Thyroid gland (tissue), 4 donors: Measurements from ENCODE around the gene MAP7D1.

ENCODE experiments used
- POLR2A ChIP-seq, 2 donors: fragments of 450-650 bp; IDR thresholded peaks; one replicate each; pipeline ENCODE4 v1.6.1; 2017; ENCODE audit warnings: antibody characterized with exemption in 2 of 2, mild to moderate bottlenecking in 2 of 2, moderate library complexity in 1 of 2
- TF ChIP-seq, protein P1 (sequence below), 6 experiments: fragments of 200-600 bp in 3 of 6; fragments of 450-650 bp in 3 of 6; sonication (generic) in 3 of 6; IDR thresholded peaks; one replicate each; pipeline ENCODE4 v1.5.1; 2016 to 2019; ENCODE audit warnings: antibody characterized with exemption in 6 of 6, mild to moderate bottlenecking in 2 of 6, inconsistent platforms in 1 of 6, moderate library complexity in 1 of 6

GRCh38 chr1:36198641-36199040 lies 42.7 kb downstream of the MAP7D1 start:
- TF ChIP-seq, protein P1, sequence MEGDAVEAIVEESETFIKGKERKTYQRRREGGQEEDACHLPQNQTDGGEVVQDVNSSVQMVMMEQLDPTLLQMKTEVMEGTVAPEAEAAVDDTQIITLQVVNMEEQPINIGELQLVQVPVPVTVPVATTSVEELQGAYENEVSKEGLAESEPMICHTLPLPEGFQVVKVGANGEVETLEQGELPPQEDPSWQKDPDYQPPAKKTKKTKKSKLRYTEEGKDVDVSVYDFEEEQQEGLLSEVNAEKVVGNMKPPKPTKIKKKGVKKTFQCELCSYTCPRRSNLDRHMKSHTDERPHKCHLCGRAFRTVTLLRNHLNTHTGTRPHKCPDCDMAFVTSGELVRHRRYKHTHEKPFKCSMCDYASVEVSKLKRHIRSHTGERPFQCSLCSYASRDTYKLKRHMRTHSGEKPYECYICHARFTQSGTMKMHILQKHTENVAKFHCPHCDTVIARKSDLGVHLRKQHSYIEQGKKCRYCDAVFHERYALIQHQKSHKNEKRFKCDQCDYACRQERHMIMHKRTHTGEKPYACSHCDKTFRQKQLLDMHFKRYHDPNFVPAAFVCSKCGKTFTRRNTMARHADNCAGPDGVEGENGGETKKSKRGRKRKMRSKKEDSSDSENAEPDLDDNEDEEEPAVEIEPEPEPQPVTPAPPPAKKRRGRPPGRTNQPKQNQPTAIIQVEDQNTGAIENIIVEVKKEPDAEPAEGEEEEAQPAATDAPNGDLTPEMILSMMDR (IDR thresholded peaks at IDR 0.05) = no peak
- TF ChIP-seq POLR2A (IDR thresholded peaks at IDR 0.05) = no peak
